Type B pancreatic cell (in vitro differentiated cells): ENCODE measurements around the gene TM4SF18. TPM values are rescaled to one million over a fixed set of nuclear protein-coding genes. Genes with fewer than 3 reads are reported as not detected.
"Not testable (repeated sequence)": the region's sequence is repeated elsewhere in the genome, so short reads cannot be mapped to it uniquely, and the experiment has no call there.

Experiments
- DNase-seq: peaks from one replicate; pipeline ENCODE4 v3.0.0; 2021; ENCODE audit warnings: mixed read lengths; ENCODE audit not compliant: unreplicated experiment; ENCODE audit errors: extremely low spot score
- H3K27ac Mint-ChIP-seq: 2 replicates; pipeline ENCODE4 v1.8.0; 2021; ENCODE audit warnings: mild to moderate bottlenecking, mixed read lengths
- H3K27me3 Mint-ChIP-seq: 2 replicates; pipeline ENCODE4 v1.8.0; 2021; ENCODE audit warnings: mixed read lengths
- H3K36me3 Mint-ChIP-seq: 2 replicates; pipeline ENCODE4 v1.8.0; 2021; ENCODE audit warnings: mixed read lengths
- H3K4me1 Mint-ChIP-seq: one replicate; pipeline ENCODE4 v1.8.0; 2021; ENCODE audit warnings: mixed read lengths; ENCODE audit not compliant: unreplicated experiment
- H3K4me3 Mint-ChIP-seq: 2 replicates; pipeline ENCODE4 v1.8.0; 2021; ENCODE audit warnings: mild to moderate bottlenecking, mixed read lengths
- H3K9me3 Mint-ChIP-seq: 2 replicates; pipeline ENCODE4 v1.8.0; 2021; ENCODE audit warnings: mixed read lengths
- CTCF ChIP-seq: fragments of 200-600 bp; sonication (generic); conservative IDR thresholded peaks from 2 replicates; pipeline ENCODE4 v1.5.0; 2021; ENCODE audit warnings: antibody characterized with exemption, mild to moderate bottlenecking
- total RNA-seq: library from RNA; stranded (reverse); gene quantifications from 2 replicates; pipeline ENCODE4 v1.2.1, GENCODE V29; 2021; ENCODE audit warnings: low replicate concordance

TM4SF18 gene
- total RNA-seq, 1 donor from 2014 or later, result not detected

GRCh38 chr3:149339931-149340309, 6.5 kb upstream of the TM4SF18 start:
- no peak for DNase-seq
- TF ChIP-seq CTCF, result no peak
- Mint-ChIP-seq H3K9me3 (no peaks in the 10 kb centered on the region), H3K36me3 (no peaks in the 10 kb centered on the region), H3K27me3 (no peaks in the 10 kb centered on the region), H3K27ac (peak overlapping the region; percentile 74), H3K4me1 (no peaks in the 10 kb centered on the region), H3K4me3 (peak overlapping the region; percentile 18)

GRCh38 chr3:149337486-149337885, 4.0 kb upstream of the TM4SF18 start:
- not testable (repeated sequence) for H3K27ac Mint-ChIP-seq, H3K9me3 Mint-ChIP-seq, H3K4me1 Mint-ChIP-seq, H3K4me3 Mint-ChIP-seq, DNase-seq, H3K27me3 Mint-ChIP-seq, H3K36me3 Mint-ChIP-seq

- no peaks in the 10 kb centered on the region for H3K27me3 Mint-ChIP-seq
- H3K4me3 Mint-ChIP-seq, result no peak overlapping the region
- H3K4me1 Mint-ChIP-seq, result peaks cover 6% of the 10 kb centered on the region
- no peaks in the 10 kb centered on the region for H3K36me3 Mint-ChIP-seq
- H3K27ac Mint-ChIP-seq, result no peak overlapping the region
- H3K9me3 Mint-ChIP-seq, result no peaks in the 10 kb centered on the region
- no peak for DNase-seq
- no peak for TF ChIP-seq CTCF
Measured at GRCh38 chr3:149336925-149337324, 3.5 kb upstream of the TM4SF18 start.

GRCh38 chr3:149332771-149333170, 665 bp downstream of the TM4SF18 start:
- peaks cover 22% of the 10 kb centered on the region for H3K4me1 Mint-ChIP-seq
- H3K27ac Mint-ChIP-seq, result no peak overlapping the region

GRCh38 chr3:149332227-149332765, 1.1 kb downstream of the TM4SF18 start:
- no peak overlapping the region for H3K27ac Mint-ChIP-seq
- H3K36me3 Mint-ChIP-seq, result no peaks in the 10 kb centered on the region
- no peak for DNase-seq
- no peak for TF ChIP-seq CTCF
- no peak overlapping the region for H3K4me3 Mint-ChIP-seq
- H3K27me3 Mint-ChIP-seq, result no peaks in the 10 kb centered on the region
- peaks cover 22% of the 10 kb centered on the region for H3K4me1 Mint-ChIP-seq
- no peaks in the 10 kb centered on the region for H3K9me3 Mint-ChIP-seq

More at GRCh38 chr3:149332771-149333170, 665 bp downstream of the TM4SF18 start:
- DNase-seq, result no peak
- Mint-ChIP-seq H3K9me3 (no peaks in the 10 kb centered on the region), H3K36me3 (no peaks in the 10 kb centered on the region), H3K4me3 (no peak overlapping the region), H3K27me3 (no peaks in the 10 kb centered on the region)
- TF ChIP-seq CTCF, result no peak

GRCh38 chr3:149331396-149331795, 2.0 kb downstream of the TM4SF18 start:
- no peak overlapping the region for H3K27ac Mint-ChIP-seq
- H3K36me3 Mint-ChIP-seq, result no peaks in the 10 kb centered on the region

More at GRCh38 chr3:149331396-149331795, 2.0 kb downstream of the TM4SF18 start:
- DNase-seq, result no peak
- Mint-ChIP-seq H3K4me3 (no peak overlapping the region), H3K9me3 (peaks cover 3% of the 10 kb centered on the region), H3K4me1 (peaks cover 22% of the 10 kb centered on the region), H3K27me3 (no peaks in the 10 kb centered on the region)
- no peak for TF ChIP-seq CTCF
